K562 (cell line): Measurements from ENCODE around the gene PDIA5. TPM values are rescaled to one million over a fixed set of nuclear protein-coding genes. Genes with fewer than 3 reads are reported as not detected.

ENCODE experiments used
- ATAC-seq: fragments of 200-7000 bp; cut with Tn5 transposase; 3 replicates; pipeline ENCODE4 v1.9.1; 2020; ENCODE audit warnings: moderate library complexity
- BruUV-seq: library from RNA; stranded (reverse); fragments of 400-500 nt; replicated peaks from 2 replicates; lab custom pipeline; 2021; lab: Mats Ljungman, UMichigan
- CTCF ChIA-PET: fragments of 300-600 bp; formaldehyde crosslinking; extraction: SDS; loops from one replicate; lab custom pipeline; 2021; ENCODE audit warnings: low intra/inter-chr PET ratio; lab: Yijun Ruan, JAX
- POLR2A ChIA-PET: fragments of 300-600, 350-650 bp; sonication (Branson Sonifier 250); formaldehyde crosslinking; extraction: SDS; loops from one replicate; lab custom pipeline; 2021; ENCODE audit warnings: antibody characterized with exemption, inconsistent platforms; lab: Yijun Ruan, JAX
- DNase-seq, 4 experiments: peaks; one replicate each; pipeline versions ENCODE4 v3.0.0 to v3.0.0-alpha.2; 2011 to 2018; ENCODE audit warnings: low spot score in 3 of 4, mixed read lengths in 3 of 4; ENCODE audit errors: extremely low read depth in 1 of 4
- FAIRE-seq: peaks from 2 replicates; lab custom pipeline; 2011; peaks lifted over from hg19 to GRCh38; lab: Jason Lieb, UNC
- H2AFZ ChIP-seq: 2 replicates; pipeline ENCODE4 v1.6.0; 2011; ENCODE audit warnings: low read depth, low read length, control low read depth, inconsistent platforms
- H3K27ac ChIP-seq: fragments of 200-600 bp; 3 replicates; pipeline ENCODE4 v1.8.0; 2011; ENCODE audit warnings: low read depth, mild to moderate bottlenecking, control low read depth, inconsistent platforms, low read length, moderate library complexity, mixed read lengths; ENCODE audit errors: extremely low read depth
- H3K27me3 ChIP-seq, 2 experiments: fragments of 300-600 bp in 1 of 2; 2 replicates in 1 of 2; 3 replicates in 1 of 2; pipeline versions ENCODE4 v1.6.0 to v1.8.0; 2011; ENCODE audit warnings: inconsistent platforms in 2 of 2, low read length in 2 of 2, mild to moderate bottlenecking in 1 of 2, mixed read lengths in 1 of 2, moderate library complexity in 1 of 2; ENCODE audit not compliant: control insufficient read depth in 2 of 2, insufficient read depth in 2 of 2
- H3K36me3 ChIP-seq: fragments of 300-600 bp; 3 replicates; pipeline ENCODE4 v1.8.0; 2011; ENCODE audit warnings: mild to moderate bottlenecking, low read length, inconsistent platforms; ENCODE audit not compliant: control insufficient read depth, insufficient read depth
- H3K4me1 ChIP-seq, 2 experiments: fragments of 200-600 bp in 1 of 2; replicated peaks in 1 of 2; 2 replicates in 1 of 2; 3 replicates in 1 of 2; pipeline versions ENCODE4 v1.5.1 to v1.8.0; 2011; ENCODE audit warnings: inconsistent platforms in 2 of 2, low read length in 2 of 2, mild to moderate bottlenecking in 1 of 2, mixed read lengths in 1 of 2, moderate library complexity in 1 of 2; ENCODE audit not compliant: control insufficient read depth in 2 of 2, insufficient read depth in 2 of 2
- H3K4me2 ChIP-seq: 2 replicates; pipeline ENCODE4 v1.6.1; 2011; ENCODE audit warnings: low read length, control low read depth, inconsistent platforms, mixed read lengths; ENCODE audit not compliant: insufficient read depth
- H3K4me3 ChIP-seq: fragments of 200-600 bp; sonication (generic), shearing (Covaris generic); 2 replicates; pipeline ENCODE4 v1.5.1; 2016; ENCODE audit warnings: control low read depth, inconsistent platforms
- H3K79me2 ChIP-seq: fragments of 200-600 bp; 3 replicates; pipeline ENCODE4 v1.8.0; 2011; ENCODE audit warnings: low read length, inconsistent platforms; ENCODE audit not compliant: control insufficient read depth, insufficient read depth
- H3K9ac ChIP-seq, 2 experiments: 2 replicates each; pipeline versions ENCODE4 v1.6.0 to v1.6.1; 2011; ENCODE audit warnings: low read depth in 2 of 2, low read length in 2 of 2, control low read depth in 1 of 2, inconsistent platforms in 1 of 2, mild to moderate bottlenecking in 1 of 2, mixed read lengths in 1 of 2; ENCODE audit not compliant: insufficient read depth in 1 of 2
- H3K9me1 ChIP-seq: one replicate; pipeline ENCODE4 v1.6.0; 2011; ENCODE audit warnings: inconsistent platforms, mild to moderate bottlenecking, low read length, moderate library complexity; ENCODE audit not compliant: control insufficient read depth, insufficient read depth
- H3K9me3 ChIP-seq: replicated peaks from 2 replicates; pipeline ENCODE4 v1.5.1; 2011; ENCODE audit warnings: low read depth, low read length, inconsistent platforms; ENCODE audit not compliant: control insufficient read depth, insufficient read depth
- H4K20me1 ChIP-seq: replicated peaks from 2 replicates; pipeline ENCODE4 v1.6.1; 2011; ENCODE audit warnings: low read length, inconsistent platforms, mixed read lengths; ENCODE audit not compliant: control insufficient read depth, insufficient read depth
- CBX5 ChIP-seq: IDR thresholded peaks from 2 replicates; pipeline ENCODE4 v1.6.1; 2014; ENCODE audit warnings: low read depth, borderline replicate concordance
- CUX1 ChIP-seq: fragments of 200-800 bp; sonication (Bioruptor generic); IDR thresholded peaks from 2 replicates; pipeline ENCODE4 v1.6.1; 2016; ENCODE audit warnings: missing genetic modification characterization, missing compliant biosample characterization
- NFE2 ChIP-seq: IDR thresholded peaks from 2 replicates; pipeline ENCODE4 v1.6.1; 2014; ENCODE audit warnings: antibody characterized with exemption, low read depth
- SMC3 ChIP-seq: conservative IDR thresholded peaks from 2 replicates; pipeline ENCODE4 v1.6.1; 2011; ENCODE audit warnings: low read depth, low read length, improper control_type of control experiment; ENCODE audit not compliant: insufficient read depth
- ZBTB11 ChIP-seq, 3 experiments: fragments of 200-800 bp in 1 of 3; fragments of 250-450 bp in 1 of 3; fragments of 450-650 bp in 1 of 3; sonication (Bioruptor Pico) in 1 of 3; sonication (Bioruptor generic) in 1 of 3; formaldehyde crosslinking in 1 of 3; IDR thresholded peaks; 2 replicates each; pipeline versions ENCODE4 v1.6.1 to v1.8.0; 2016 to 2022; ENCODE audit warnings: mild to moderate bottlenecking in 2 of 3, missing genetic modification characterization in 2 of 3, missing compliant biosample characterization in 1 of 3, moderate library complexity in 1 of 3
- ZNF592 ChIP-seq: fragments of 450-650 bp; IDR thresholded peaks from 2 replicates; pipeline ENCODE4 v1.6.1; 2017; ENCODE audit warnings: antibody characterized with exemption, mild to moderate bottlenecking
- ZNF696 ChIP-seq: fragments of 250-450 bp; sonication (Bioruptor Pico); conservative IDR thresholded peaks from 2 replicates; pipeline ENCODE4 v1.4.0; 2020; ENCODE audit warnings: mild to moderate bottlenecking, moderate library complexity
- WGBS: fragments of 100-300 bp; shearing (Covaris generic); methylation state at CpG from one replicate; pipeline ENCODE4 v1.1.6; 2016; ENCODE audit warnings: low coverage, mixed read lengths; ENCODE audit not compliant: insufficient coverage; ENCODE audit errors: missing lambda C conversion rate; 5-methylcytosine and 5-hydroxymethylcytosine counted together
- in situ Hi-C: fragments of 300-500 bp; cut with MboI; formaldehyde crosslinking; loops from 4 replicates; pipeline ENCODE4 v1.15.0; 2018; ENCODE audit warnings: inconsistent platforms, mixed read lengths
- intact Hi-C: fragments of 100-400 bp; cut with micrococcal nuclease; formaldehyde crosslinking; loops from 2 replicates; pipeline ENCODE4 v1.14.2; 2022
- polyA plus RNA-seq, 8 experiments: library from polyadenylated mRNA; depleted of rRNA in 4 of 8; stranded (reverse) in 5 of 8; unstranded in 3 of 8; fragments of >200 nt; fragmentation: Nextera tagmentation in 2 of 8; fragmentation: Illumina TruSeq in 1 of 8; extraction: Ambion mirVana in 2 of 8; extraction: Trizol in 1 of 8; gene quantifications; 2 replicates each; pipeline versions ENCODE4 v1.2.1 to v1.2.3, GENCODE V29; 2011 to 2014; ENCODE audit warnings: inconsistent platforms in 1 of 8, missing spikeins in 1 of 8
- total RNA-seq, 7 experiments: library from RNA; depleted of rRNA in 6 of 7; stranded (reverse); fragments of >200 nt in 6 of 7; fragmentation: Illumina TruSeq in 2 of 7; extraction: Trizol in 2 of 7; gene quantifications; 2 replicates each; pipeline versions ENCODE4 v1.2.1 to v1.2.3, GENCODE V29; 2011 to 2021; ENCODE audit warnings: low replicate concordance in 1 of 7

The PDIA5 gene
- total and polyA plus RNA-seq, 9 of the 15 experiments (the other 6 are each of a cell fraction or from before 2014, with no cell fraction given) = 3.4 to 31.8 (median 19.6) TPM

- H3K36me3 ChIP-seq = peaks cover 22% of the 10 kb centered on the region; the same call in 2 of the 3 replicates
- no peaks in the 10 kb centered on the region for H3K27me3 ChIP-seq
- H3K9me3 ChIP-seq = no peaks in the 10 kb centered on the region
- DNase-seq = peak in 2 of 4 experiments; percentile 24 to 38
- CTCF ChIA-PET = no interaction called here
- peak; percentile 62 for ATAC-seq
- in situ Hi-C loops (no loop called here), intact Hi-C loops (no loop called here)
- H3K4me2 ChIP-seq = peak overlapping the region; percentile 43
- WGBS = 37% methylated on average over 9 of the region's 10 CpGs
- peaks cover 82% of the 10 kb centered on the region for H3K79me2 ChIP-seq
- H4K20me1 ChIP-seq = peaks cover 30% of the 10 kb centered on the region
- H3K9ac ChIP-seq = peak overlapping the region in 1 of 2 experiments; percentile 83; a peak in 2 of 4 replicates
- POLR2A ChIA-PET = interaction anchor here (0.8 to 1.4 kb wide), 3 partner anchors 18 to 44 kb away, joined by 3 to 7 read pairs (median 3); partner anchors contain the start of gene PDIA5
- peak; percentile 42 for FAIRE-seq
- H3K4me1 ChIP-seq = peaks cover 36 to 59% of the 10 kb centered on the region in 2 experiments
- no peaks in the 10 kb centered on the region for H3K9me1 ChIP-seq
- no peak overlapping the region for H2AFZ ChIP-seq
- no TSS peak for BruUV-seq
- H3K4me3 ChIP-seq = no peak overlapping the region
- H3K27ac ChIP-seq = 0 out of 3 replicates have a peak overlapping the region, but pooled peaks have one; percentile 46
- TF ChIP-seq CUX1 = no peak
- no peak for TF ChIP-seq ZNF592
- no peak for TF ChIP-seq NFE2
- no peak for TF ChIP-seq ZNF696 (CRISPR knock-in tag)
- no peak for TF ChIP-seq CBX5
- TF ChIP-seq ZBTB11 (CRISPR knock-in tag; IDR thresholded peaks at IDR 0.05) = no peak
- no peak for TF ChIP-seq SMC3
Measured at GRCh38 chr3:123085293-123085931, 18.6 kb downstream of the PDIA5 start.
